ENCODE measurements around the gene PEG3. TPM values are rescaled to one million over a fixed set of nuclear protein-coding genes. Genes with fewer than 3 reads are reported as not detected.

PEG3 gene
- total and polyA plus RNA-seq, 9 of the 15 experiments (the other 6 are each of a cell fraction or from before 2014, with no cell fraction given), result 0.04 to 0.40 TPM; not detected in 7

- ATAC-seq (no peak), FAIRE-seq (no peak), DNase-seq (ENCODE audit: extremely low read depth in 1 of 4, low spot score in 3 of 4) (no peak)
- Histone ChIP-seq H2AFZ (ENCODE audit: low read depth, low read length) (no peak overlapping the region), H3K36me3 (ENCODE audit: control insufficient read depth, insufficient read depth, low read length) (no peaks in the 10 kb centered on the region), H3K4me1 (replicated peaks in 1 of 2; ENCODE audit: control insufficient read depth in 2 of 2, insufficient read depth in 2 of 2, low read length in 2 of 2) (no peaks in the 10 kb centered on the region), H3K9me1 (ENCODE audit: control insufficient read depth, insufficient read depth, low read length) (no peaks in the 10 kb centered on the region), H3K4me2 (ENCODE audit: insufficient read depth, low read length) (no peak overlapping the region), H3K4me3 (no peak overlapping the region), H3K27me3 (ENCODE audit: control insufficient read depth in 2 of 2, insufficient read depth in 2 of 2, low read length in 2 of 2) (no peaks in the 10 kb centered on the region), H3K9me3 (replicated peaks; ENCODE audit: control insufficient read depth, insufficient read depth, low read depth, low read length) (0 out of 2 replicates have a peak, but pooled peaks cover 2% of the 10 kb centered on the region), H4K20me1 (replicated peaks; ENCODE audit: control insufficient read depth, insufficient read depth, low read length) (no peaks in the 10 kb centered on the region), H3K27ac (ENCODE audit: extremely low read depth, low read depth, low read length) (no peak overlapping the region), H3K9ac (ENCODE audit: insufficient read depth in 1 of 2, low read depth in 2 of 2, low read length in 2 of 2) (no peak overlapping the region), H3K79me2 (ENCODE audit: control insufficient read depth, insufficient read depth, low read length) (no peaks in the 10 kb centered on the region)
- TF ChIP-seq OTX1 (CRISPR knock-in tag; IDR thresholded peaks at IDR 0.05), result no peak
- no peak for TF ChIP-seq SIN3A (IDR thresholded peaks at IDR 0.05; ENCODE audit: borderline replicate concordance in 2 of 2, control insufficient read depth in 1 of 2, low read depth in 2 of 2, low read length in 2 of 2)
- TF ChIP-seq HDAC8 (tag; IDR thresholded peaks at IDR 0.05), result no peak
- TF ChIP-seq YY1 (IDR thresholded peaks at IDR 0.05; ENCODE audit: borderline replicate concordance in 1 of 3, control insufficient read depth in 1 of 3, extremely low read depth in 1 of 3, insufficient read depth in 3 of 3, insufficient read length in 1 of 3, insufficient replicate concordance in 2 of 3, low read depth in 1 of 3, low read length in 2 of 3), result no peak
- no peak for TF ChIP-seq CBFA2T3 (IDR thresholded peaks at IDR 0.05)
- no peak for TF ChIP-seq PHF21A (IDR thresholded peaks at IDR 0.05; ENCODE audit: borderline replicate concordance, low read depth)
- TF ChIP-seq CXXC5 (CRISPR knock-in tag; IDR thresholded peaks at IDR 0.05), result no peak
- TF ChIP-seq HDAC2 (IDR thresholded peaks at IDR 0.05), result no peak
- TF ChIP-seq TFE3 (CRISPR knock-in tag; IDR thresholded peaks at IDR 0.05), result no peak
- no peak for TF ChIP-seq ZNF165 (CRISPR knock-in tag; IDR thresholded peaks at IDR 0.05; ENCODE audit: borderline replicate concordance)
- no peak for TF ChIP-seq DDX20 (tag; IDR thresholded peaks at IDR 0.05; ENCODE audit: low read depth)
- TF ChIP-seq TRIM28 (IDR thresholded peaks at IDR 0.05), result no peak
- no peak for TF ChIP-seq SMAD2 (IDR thresholded peaks at IDR 0.05; ENCODE audit: low read depth, low read length)
- no peak for TF ChIP-seq FUS (optimal IDR thresholded peaks at IDR 0.05; ENCODE audit: low read depth, low read length)
- TF ChIP-seq SRSF3 (IDR thresholded peaks at IDR 0.05; ENCODE audit: insufficient read depth, low read length), result no peak
- no peak for TF ChIP-seq SMAD4 (CRISPR knock-in tag; conservative IDR thresholded peaks at IDR 0.05)
- intact Hi-C loops (cut with micrococcal nuclease), result no loop called here
- WGBS (ENCODE audit: insufficient coverage, low coverage, missing lambda C conversion rate), result 0% methylated on average over 1 of the region's 1 CpG
- no TSS peak for BruUV-seq (replicated peaks)
- ChIA-PET POLR2A (no interaction called here), CTCF (ENCODE audit: low intra/inter-chr PET ratio) (no interaction called here)
- in situ Hi-C loops (cut with MboI), result no loop called here
These were observed 27.9 kb upstream of the PEG3 start for GRCh38 chr19:56868446-56868845.
